ENCODE data around the gene CREB5. TPM values are rescaled to one million over a fixed set of nuclear protein-coding genes. Genes with fewer than 3 reads are reported as not detected.

The CREB5 gene
- total RNA-seq, 4 donors from 2014 or later = 0.88 to 31.4 (median 15.9) TPM

DNA sequence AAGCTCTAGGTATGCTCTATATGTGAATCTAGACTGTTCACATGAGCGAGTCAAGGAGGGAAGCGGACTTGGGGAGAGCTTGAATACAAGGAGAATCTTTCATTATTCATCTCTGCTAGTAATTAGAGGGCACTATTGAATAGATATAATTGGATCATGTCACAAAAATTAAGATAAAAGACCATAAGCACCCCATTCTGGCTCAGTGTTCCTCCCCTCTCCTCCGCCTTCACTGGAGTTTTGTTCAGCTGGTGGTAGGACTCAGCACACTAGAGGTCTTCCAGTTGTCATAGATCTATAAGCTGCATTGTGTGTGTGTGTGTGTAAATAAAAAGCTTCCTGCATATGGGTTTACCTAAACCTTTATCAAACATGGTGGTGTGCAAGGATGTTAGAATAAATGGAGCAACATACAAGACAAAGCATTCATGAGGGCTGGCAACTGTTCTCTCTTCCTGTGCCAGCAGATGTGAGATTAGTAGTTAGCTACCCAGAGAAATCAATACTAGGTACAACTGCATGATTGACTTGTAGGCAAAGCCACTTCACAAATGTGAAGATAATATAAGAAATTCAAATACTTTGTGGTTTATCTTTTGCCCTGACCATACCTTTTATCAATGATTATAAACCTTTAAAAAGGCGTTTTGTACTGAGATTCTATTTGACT lies 142.6 kb downstream of the CREB5 start:
- no peak for DNase-seq
- Histone ChIP-seq H3K27me3 (no peaks in the 10 kb centered on the region), H3K4me1 (no peaks in the 10 kb centered on the region), H3K27ac (no peak overlapping the region), H3K4me3 (no peak overlapping the region), H3K9me3 (no peaks in the 10 kb centered on the region), H3K36me3 (no peaks in the 10 kb centered on the region)
- TF ChIP-seq, protein P1, sequence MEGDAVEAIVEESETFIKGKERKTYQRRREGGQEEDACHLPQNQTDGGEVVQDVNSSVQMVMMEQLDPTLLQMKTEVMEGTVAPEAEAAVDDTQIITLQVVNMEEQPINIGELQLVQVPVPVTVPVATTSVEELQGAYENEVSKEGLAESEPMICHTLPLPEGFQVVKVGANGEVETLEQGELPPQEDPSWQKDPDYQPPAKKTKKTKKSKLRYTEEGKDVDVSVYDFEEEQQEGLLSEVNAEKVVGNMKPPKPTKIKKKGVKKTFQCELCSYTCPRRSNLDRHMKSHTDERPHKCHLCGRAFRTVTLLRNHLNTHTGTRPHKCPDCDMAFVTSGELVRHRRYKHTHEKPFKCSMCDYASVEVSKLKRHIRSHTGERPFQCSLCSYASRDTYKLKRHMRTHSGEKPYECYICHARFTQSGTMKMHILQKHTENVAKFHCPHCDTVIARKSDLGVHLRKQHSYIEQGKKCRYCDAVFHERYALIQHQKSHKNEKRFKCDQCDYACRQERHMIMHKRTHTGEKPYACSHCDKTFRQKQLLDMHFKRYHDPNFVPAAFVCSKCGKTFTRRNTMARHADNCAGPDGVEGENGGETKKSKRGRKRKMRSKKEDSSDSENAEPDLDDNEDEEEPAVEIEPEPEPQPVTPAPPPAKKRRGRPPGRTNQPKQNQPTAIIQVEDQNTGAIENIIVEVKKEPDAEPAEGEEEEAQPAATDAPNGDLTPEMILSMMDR (IDR thresholded peaks at IDR 0.05) = no peak
- TF ChIP-seq POLR2A (IDR thresholded peaks at IDR 0.05) = no peak

DNA sequence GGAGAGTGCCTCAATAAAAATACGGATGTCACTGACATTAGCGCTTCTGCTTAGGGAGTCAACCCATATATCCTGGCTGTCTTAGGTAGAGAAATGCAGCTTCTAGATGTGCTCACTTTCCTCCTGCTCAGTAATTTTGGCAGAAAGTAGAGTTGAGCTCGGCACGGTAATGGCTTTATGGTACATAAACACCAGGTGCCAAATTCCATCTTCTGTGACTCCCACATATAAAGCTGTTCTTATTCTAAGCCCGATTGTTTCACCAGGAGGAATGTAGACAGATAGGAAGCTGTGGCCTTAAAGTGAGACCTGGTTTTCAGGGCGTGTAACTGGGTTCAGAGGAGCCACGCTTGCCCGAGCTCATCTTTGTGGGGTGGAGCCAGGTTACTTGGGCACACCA lies 143.7 kb downstream of the CREB5 start:
- Histone ChIP-seq H3K4me3 (no peak overlapping the region), H3K4me1 (no peaks in the 10 kb centered on the region), H3K36me3 (no peaks in the 10 kb centered on the region), H3K9me3 (no peaks in the 10 kb centered on the region), H3K27ac (no peak overlapping the region), H3K27me3 (no peaks in the 10 kb centered on the region)
- DNase-seq = no peak
- no peak for TF ChIP-seq POLR2A (IDR thresholded peaks at IDR 0.05)
- TF ChIP-seq, protein P1 (IDR thresholded peaks at IDR 0.05) = no peak

DNA sequence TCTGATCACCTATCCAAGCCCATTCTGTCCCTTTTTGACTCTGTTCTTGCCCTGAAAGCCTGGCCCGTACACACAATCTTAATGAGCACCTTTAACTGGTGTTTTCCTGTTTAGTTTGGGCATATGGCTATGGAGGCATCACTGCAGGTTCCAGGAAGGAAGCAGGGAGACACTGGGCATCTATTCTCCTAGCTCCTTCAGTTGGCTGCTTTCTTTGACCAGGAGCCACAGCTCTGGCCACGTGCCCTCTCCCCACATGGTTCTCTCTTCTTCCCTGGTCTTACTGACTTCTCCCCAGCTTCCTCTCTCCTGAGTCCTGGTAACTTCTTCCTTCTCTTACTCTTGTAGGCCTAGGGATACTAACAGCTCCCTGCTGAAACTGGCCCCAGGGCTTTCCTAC lies 144.4 kb downstream of the CREB5 start:
- Histone ChIP-seq H3K27me3 (no peaks in the 10 kb centered on the region), H3K4me1 (no peaks in the 10 kb centered on the region)

DNA sequence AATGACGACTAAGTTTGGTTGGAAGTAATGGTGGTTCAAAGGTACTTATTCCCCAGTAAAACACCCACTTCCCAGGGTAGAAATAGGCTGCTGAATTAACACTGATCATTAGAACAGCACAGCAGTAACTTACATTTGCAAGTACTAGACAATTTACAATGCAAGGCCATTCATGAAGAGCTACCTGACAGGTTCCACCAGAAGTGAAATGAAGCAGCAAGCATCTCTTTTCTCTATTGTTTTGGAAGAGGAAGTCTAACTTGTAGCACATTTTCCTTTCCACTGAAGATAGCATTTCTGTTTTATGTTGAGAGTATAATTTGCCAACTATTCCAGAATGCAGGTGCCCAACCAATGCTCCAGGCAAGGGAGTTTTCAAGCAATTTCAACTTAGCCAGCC lies 145.9 kb downstream of the CREB5 start:
- no peaks in the 10 kb centered on the region for H3K27me3 ChIP-seq
- no peak for DNase-seq

More for the DNA sequence above, 144.4 kb downstream of the CREB5 start:
- Histone ChIP-seq H3K9me3 (no peaks in the 10 kb centered on the region), H3K27ac (no peak overlapping the region), H3K4me3 (no peak overlapping the region), H3K36me3 (no peaks in the 10 kb centered on the region)
- TF ChIP-seq, protein P1 (IDR thresholded peaks at IDR 0.05) = no peak
- no peak for TF ChIP-seq POLR2A (IDR thresholded peaks at IDR 0.05)
- DNase-seq = no peak

DNA sequence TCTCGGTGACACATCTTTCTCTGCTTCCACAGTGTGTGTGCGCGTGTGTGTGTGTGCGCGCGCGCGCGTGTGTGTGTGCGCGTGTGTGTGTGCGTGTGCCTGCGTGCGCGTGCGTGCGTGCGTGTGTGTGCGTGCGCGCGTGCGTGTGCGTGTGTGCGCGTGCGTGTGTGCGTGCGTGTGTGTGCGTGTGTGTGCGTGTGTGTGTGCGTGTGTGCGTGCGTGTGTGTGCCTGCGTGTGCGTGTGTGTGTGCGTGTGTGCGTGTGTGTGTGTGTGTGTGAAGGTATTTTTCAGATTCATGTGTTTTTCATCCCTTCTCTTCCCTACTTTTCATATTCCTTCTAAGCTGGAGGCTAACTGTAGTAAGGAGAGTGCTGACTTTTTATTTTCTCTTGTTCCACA lies 148.4 kb downstream of the CREB5 start:
- Histone ChIP-seq H3K27ac (no peak overlapping the region), H3K36me3 (no peaks in the 10 kb centered on the region), H3K4me3 (no peak overlapping the region), H3K27me3 (no peaks in the 10 kb centered on the region), H3K9me3 (no peaks in the 10 kb centered on the region), H3K4me1 (no peaks in the 10 kb centered on the region)
- no peak for DNase-seq
- no peak for TF ChIP-seq POLR2A (IDR thresholded peaks at IDR 0.05)

More for the DNA sequence above, 145.9 kb downstream of the CREB5 start:
- Histone ChIP-seq H3K27ac (no peak overlapping the region), H3K4me3 (no peak overlapping the region), H3K36me3 (no peaks in the 10 kb centered on the region), H3K4me1 (no peaks in the 10 kb centered on the region), H3K9me3 (no peaks in the 10 kb centered on the region)
- TF ChIP-seq POLR2A (IDR thresholded peaks at IDR 0.05) = no peak
- TF ChIP-seq, protein P1 (IDR thresholded peaks at IDR 0.05) = no peak

DNA sequence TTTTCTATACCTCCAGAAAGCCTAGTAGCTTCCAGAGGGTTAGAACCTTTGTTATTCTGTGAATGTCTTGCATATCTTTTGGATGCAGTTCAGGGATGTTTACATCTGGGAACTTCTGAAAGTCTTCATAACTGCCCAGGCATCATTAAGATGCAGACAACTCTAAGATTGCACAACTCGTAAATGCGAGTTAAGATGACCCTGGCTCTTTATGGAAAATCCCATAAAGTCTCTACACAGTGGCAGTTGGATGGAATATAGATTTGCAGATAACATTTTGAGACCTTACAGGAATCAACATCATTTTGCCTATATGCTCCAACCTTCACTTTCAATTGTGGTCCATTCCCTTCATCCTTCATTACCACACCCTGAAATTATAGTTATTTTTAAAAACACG lies 151.7 kb downstream of the CREB5 start:
- Histone ChIP-seq H3K4me3 (no peak overlapping the region), H3K4me1 (no peaks in the 10 kb centered on the region), H3K27me3 (no peaks in the 10 kb centered on the region), H3K36me3 (no peaks in the 10 kb centered on the region), H3K27ac (no peak overlapping the region), H3K9me3 (no peaks in the 10 kb centered on the region)
- no peak for DNase-seq
- TF ChIP-seq, protein P1 (IDR thresholded peaks at IDR 0.05) = no peak
- no peak for TF ChIP-seq POLR2A (IDR thresholded peaks at IDR 0.05)
